HUDEP-2 (cell line): ENCODE results near the gene CEP72.
"Not testable (repeated sequence)": the region's sequence is repeated elsewhere in the genome, so short reads cannot be mapped to it uniquely, and the experiment has no call there.

Source experiments
- DNase-seq, 76 experiments: peaks; one replicate each; lab custom pipeline; 2025; ENCODE audit not compliant: unreplicated experiment in 76 of 76; lab: John Stamatoyannopoulos, UW

Gene CEP72

GRCh38 chr5:580436-580835 is 31.7 kb upstream of the CEP72 start:
- DNase-seq, result no peak

DNA sequence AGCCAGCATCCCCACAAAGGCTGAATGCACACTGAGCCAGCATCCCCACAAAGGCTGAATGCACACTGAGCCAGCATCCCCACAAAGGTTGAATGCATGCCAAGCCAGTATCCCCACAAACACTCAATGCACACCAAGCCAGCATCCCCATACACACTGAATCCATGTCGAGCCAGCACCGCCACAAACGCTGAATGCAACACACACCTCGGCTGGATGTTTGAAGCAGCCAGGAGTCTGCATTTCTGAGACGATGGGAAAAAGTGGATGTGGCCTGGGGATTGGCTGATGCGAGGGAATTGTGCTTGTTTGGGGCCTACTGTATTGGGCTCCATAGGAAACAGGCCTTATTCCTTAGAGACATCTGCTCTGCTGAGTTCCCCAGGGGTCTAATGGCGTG is 30.9 kb upstream of the CEP72 start:
- no peak for DNase-seq

DNA sequence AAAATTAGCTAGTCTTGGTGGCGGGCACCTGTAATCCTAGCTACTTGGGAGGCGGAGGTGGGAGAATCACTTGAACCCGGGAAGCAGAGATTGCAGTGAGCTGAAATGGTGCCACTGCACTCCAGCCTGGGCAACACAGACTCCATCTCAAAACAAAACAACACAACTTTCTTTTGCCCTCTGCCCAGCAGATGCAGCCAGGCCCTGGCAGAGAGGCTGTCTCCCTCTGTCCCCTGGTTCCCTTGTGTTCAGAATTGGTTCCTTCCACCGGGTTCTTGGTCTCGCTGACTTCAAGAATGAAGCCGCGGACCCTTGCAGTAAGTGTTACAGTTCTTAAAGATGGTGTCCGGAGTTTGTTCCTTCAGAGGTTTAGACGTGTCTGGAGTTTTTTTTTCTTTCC is 30.2 kb upstream of the CEP72 start:
- no peak for DNase-seq

- not testable (repeated sequence) for DNase-seq
These were observed 29.7 kb upstream of the CEP72 start for GRCh38 chr5:582445-582844.

GRCh38 chr5:582936-583635 is 29.1 kb upstream of the CEP72 start:
- DNase-seq, result no peak

DNA sequence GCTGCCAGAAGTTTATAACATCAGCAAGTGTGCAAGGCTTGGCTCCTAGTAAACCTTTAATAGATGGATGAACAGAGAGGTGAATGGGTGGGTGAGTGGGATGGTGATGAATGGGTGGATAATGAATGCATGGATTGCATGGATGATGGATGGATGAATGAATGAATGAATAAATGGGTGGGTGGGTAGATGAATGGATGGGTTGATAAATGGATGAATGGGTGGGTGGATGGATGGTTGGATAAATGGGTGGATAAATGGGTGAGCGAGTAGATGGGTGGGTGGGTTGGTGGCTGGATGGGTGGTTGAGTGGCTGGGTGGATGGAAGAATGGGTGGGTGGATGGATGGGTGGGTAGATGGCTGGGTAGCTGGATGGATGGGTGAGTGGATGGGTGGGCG is 28.5 kb upstream of the CEP72 start:
- DNase-seq, result no peak

DNA sequence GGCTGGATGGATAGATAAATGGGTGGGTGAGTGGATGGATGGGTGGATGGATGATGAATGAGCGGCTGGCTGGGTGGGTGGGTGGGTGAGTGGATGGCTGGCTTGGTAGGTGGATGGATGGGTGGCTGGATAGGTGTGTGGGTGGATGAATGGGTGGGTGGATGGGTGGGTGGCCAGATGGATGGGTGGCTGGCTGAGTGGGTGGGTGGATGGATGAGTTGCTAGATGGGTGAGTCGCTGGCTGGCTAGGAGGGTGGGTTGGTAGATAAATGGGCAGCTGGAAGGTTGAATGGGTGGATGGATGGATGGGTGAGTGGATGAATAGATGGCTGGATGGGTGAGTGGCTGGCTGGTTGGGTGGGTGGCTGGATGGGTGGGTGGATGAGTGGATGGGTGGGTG is 27.9 kb upstream of the CEP72 start:
- no peak for DNase-seq

GRCh38 chr5:584846-585245 is 27.3 kb upstream of the CEP72 start:
- DNase-seq, result no peak

DNA sequence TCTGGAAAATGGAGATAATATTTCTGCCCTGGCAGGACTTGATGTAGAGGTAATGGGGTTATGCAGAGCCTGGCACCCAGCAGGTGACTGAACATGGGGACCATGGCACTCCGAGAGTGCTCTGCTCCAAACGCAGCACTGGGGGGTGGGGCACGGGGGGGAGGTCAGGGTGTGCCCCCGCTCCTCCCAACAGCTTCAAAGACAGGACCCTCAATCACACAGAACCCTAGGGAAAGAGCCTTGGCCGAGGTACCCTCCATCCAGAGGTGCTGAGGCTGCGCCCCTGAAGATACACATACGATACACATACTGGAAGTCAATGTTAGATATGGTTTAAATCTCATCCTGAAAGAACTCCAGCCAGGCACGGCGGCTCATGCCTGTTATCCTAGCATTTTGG is 26.6 kb upstream of the CEP72 start:
- no peak for DNase-seq

DNA sequence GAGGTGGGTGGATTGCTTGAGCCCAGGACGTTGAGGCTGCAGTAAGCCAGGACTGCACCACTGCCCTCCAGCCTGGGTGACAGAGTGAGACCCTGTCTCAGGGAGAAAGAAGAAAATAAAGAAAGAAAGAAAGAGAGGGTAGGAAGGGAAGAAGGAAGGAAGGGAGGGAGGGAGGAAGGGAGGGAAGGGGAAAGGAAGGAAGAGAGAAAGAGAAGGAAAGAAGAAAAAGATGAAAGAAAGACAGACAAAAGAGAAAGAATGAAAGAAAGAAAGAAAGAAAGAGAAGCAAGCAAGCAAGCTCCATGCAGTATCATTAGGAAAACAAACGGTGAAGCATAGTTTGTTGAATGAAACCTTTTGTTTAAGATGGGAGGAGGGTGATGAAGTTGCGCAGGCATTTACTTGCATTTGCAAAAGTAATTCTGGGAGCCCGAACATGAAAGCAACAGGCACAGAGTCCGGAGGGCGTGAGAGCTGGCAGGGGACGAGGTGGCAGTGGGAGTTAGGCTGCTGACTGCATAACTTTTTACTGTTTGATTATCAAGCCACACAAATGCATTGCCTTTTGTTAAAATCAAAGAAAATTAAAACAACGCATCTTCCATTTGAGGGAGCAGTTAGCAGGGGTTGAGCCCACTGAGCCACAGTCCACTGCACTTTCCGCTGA is 26.0 kb upstream of the CEP72 start:
- DNase-seq, result no peak

DNA sequence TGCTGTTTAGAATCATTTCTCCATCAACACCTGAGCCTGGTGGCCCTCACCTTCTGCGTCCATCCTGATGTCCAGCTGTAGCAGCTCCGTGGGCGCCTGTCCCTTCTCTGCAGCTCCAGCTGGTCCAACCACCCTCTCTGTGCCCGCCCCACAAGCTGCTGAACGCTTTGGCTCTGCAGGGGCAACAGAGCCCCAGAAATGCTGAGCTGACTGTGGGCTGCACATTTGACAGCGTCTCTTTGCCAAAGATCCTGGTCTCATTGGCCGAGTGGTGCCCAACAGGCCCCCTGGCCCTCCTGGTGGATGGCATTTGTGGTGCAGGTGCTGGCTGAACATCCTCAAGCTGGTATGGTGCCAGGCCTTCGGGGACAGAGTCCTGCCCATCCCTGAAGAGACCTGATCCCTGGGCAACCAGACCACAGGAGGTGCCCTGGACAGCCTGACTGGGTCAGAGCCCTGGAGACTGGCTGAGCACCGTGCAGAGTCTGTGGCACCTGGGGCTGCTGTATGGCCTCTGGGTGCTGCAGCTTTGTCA is 25.3 kb upstream of the CEP72 start:
- no peak for DNase-seq

DNA sequence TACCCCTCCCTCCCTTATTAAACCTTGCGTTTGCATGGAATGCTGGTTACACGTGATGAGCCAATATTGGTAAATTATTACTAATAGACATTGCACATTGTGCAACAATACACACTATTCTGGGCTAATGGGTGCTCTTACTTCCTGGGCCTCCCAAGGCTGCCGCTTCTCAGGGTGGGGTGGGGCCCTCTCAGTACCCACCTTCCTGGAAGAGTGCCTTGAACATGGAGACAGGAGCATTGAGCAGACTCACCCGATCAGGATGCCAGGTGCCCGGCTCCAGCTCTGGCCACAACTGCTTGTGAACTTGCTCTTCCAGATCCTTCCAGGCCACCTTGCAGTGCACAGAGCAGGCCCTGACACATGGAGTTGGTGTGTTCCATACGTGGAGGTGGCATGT is 24.7 kb upstream of the CEP72 start:
- DNase-seq, result no peak

GRCh38 chr5:588406-588995 is 23.6 kb upstream of the CEP72 start:
- DNase-seq, result no peak

GRCh38 chr5:589173-589572 is 23.0 kb upstream of the CEP72 start:
- no peak for DNase-seq

DNA sequence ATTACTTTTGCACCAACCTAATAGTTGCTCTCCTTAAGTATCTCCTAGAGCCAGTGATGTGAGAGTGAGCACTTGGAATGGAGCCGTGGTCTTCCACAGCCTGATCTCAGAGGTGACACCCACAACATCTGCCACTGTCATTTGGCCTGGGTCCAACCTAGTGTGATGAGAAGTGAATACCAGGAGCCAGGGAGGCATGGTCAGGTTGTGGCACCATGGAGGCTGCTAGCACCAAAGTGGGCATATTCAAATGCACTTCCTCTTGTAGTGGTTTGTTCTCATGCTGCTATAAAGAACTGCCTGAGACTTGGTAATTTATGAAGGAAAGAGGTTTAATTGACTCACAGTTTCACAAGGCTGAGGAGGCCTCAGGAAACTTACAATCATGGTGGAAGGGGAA is 22.6 kb upstream of the CEP72 start:
- DNase-seq, result no peak

- no peak for DNase-seq
These were observed 21.8 kb upstream of the CEP72 start for GRCh38 chr5:590346-590745.

GRCh38 chr5:591746-592145 is 20.4 kb upstream of the CEP72 start:
- DNase-seq, result no peak

DNA sequence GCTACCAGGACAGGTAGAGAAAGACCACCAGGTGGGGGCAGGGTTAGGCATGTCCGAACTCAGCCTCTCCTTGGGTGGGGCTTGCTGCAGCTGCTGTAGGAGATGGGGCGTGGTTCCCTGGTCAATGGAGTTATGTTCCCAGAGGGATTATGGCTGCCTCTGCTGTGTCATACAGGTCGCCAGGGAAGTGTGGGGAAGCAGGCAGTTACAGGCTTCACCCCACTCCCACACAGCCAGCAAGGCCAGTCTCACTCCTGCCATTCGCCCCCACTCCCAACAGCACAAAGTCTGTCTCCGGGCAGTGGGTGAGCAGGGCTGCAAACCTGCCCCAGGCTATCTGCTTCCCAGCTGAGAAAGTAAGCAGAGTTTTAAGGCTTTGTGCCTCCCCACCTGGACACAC is 20.0 kb upstream of the CEP72 start:
- no peak for DNase-seq

DNA sequence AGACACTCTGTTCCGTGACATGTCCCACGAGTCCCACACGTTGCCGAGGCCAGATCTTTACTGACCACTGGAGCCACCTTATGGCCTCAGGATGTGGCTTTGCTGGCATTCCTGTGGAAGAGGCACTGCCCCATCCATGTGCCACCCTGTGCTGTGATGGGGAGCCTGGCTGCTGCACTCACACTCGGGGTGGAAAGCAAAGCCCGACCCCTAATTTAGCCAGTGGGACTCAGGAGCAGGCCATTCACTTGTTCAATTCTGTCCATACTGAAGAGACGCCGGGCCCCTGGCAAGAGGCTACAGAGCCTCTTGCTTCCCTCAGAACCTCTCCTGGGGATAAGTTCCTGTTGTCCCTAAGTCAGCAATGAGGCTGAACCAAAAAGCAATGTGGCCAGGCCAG is 18.6 kb upstream of the CEP72 start:
- no peak for DNase-seq

DNA sequence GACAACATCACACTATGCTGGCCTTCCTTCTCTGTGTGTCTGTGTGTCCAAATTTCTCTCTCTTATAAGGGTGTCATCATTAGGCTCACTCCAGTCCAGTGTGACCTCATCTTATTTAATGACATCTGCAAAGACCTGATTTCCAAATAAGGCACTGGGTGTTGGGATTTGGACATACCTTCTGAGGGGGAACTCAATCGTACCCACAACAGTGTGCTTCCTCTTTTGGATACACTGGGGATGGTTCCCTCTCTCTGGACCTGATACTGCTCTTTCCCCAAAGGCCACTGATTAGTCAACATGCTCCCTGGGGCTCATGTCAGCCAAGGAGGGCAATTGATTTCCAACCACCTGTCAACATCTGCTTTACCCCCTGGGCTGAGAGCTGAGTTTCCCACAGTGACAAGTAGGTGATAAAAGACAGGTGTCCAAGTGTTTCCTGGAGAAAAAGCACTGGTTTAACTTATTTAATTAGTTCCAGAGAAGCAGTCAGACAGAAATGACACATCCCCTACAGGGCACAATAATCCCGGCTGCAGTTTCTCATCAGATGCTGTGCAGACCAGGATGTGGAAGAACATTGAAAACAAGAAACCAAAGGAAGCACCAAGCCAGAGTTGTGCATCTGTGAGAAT is 17.8 kb upstream of the CEP72 start:
- no peak for DNase-seq

- DNase-seq, result no peak
These were observed 16.8 kb upstream of the CEP72 start for GRCh38 chr5:595285-595875.
